Measurements from ENCODE around the gene HPSE2. TPM values are rescaled to one million over a fixed set of nuclear protein-coding genes. Genes with fewer than 3 reads are reported as not detected.
"Not testable (repeated sequence)": the region's sequence is repeated elsewhere in the genome, so short reads cannot be mapped to it uniquely, and the experiment has no call there.

HPSE2 gene
- total and polyA plus RNA-seq, 8 donors = 0.58 to 15.8 (median 2.0) TPM

DNA sequence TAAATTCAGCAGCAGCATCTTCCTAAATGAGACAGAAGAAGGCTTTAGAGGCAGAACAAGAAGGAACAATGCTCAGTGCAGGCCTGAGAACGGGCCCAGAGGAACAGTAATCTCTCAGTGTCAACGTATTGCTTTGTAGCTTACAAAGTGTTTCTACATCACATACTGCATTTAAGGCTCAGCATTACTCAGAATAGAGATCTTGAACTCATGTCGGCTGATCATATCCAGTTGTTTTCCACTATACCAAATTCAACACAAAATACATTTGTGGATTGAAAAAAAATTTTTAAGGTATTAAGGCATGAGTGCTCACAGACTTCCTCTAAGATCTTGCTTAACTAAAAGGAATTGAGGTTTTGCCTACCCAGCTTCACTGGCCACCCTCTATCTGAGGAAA is 325.1 kb downstream of the HPSE2 start:
- no peak overlapping the region for H3K27ac ChIP-seq
- H3K9me3 ChIP-seq = no peaks in the 10 kb centered on the region
- no peaks in the 10 kb centered on the region for H3K4me1 ChIP-seq
- no peak overlapping the region for H3K4me3 ChIP-seq
- no peaks in the 10 kb centered on the region for H3K27me3 ChIP-seq
- DNase-seq = no peak
- H3K36me3 ChIP-seq = no peaks in the 10 kb centered on the region
- TF ChIP-seq, protein P1, sequence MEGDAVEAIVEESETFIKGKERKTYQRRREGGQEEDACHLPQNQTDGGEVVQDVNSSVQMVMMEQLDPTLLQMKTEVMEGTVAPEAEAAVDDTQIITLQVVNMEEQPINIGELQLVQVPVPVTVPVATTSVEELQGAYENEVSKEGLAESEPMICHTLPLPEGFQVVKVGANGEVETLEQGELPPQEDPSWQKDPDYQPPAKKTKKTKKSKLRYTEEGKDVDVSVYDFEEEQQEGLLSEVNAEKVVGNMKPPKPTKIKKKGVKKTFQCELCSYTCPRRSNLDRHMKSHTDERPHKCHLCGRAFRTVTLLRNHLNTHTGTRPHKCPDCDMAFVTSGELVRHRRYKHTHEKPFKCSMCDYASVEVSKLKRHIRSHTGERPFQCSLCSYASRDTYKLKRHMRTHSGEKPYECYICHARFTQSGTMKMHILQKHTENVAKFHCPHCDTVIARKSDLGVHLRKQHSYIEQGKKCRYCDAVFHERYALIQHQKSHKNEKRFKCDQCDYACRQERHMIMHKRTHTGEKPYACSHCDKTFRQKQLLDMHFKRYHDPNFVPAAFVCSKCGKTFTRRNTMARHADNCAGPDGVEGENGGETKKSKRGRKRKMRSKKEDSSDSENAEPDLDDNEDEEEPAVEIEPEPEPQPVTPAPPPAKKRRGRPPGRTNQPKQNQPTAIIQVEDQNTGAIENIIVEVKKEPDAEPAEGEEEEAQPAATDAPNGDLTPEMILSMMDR (IDR thresholded peaks at IDR 0.05) = no peak
- no peak for TF ChIP-seq EP300 (IDR thresholded peaks at IDR 0.05)
- no peak for TF ChIP-seq POLR2AphosphoS5 (IDR thresholded peaks at IDR 0.05)
- TF ChIP-seq POLR2A (IDR thresholded peaks at IDR 0.05) = no peak
- WGBS, 5 donors = 60 to 74% (median 64%) methylated on average over 3 of the region's 3 CpGs
- intact Hi-C loops (cut with DNase I; ENCODE audit: low total_unique reads) = no loop called here

DNA sequence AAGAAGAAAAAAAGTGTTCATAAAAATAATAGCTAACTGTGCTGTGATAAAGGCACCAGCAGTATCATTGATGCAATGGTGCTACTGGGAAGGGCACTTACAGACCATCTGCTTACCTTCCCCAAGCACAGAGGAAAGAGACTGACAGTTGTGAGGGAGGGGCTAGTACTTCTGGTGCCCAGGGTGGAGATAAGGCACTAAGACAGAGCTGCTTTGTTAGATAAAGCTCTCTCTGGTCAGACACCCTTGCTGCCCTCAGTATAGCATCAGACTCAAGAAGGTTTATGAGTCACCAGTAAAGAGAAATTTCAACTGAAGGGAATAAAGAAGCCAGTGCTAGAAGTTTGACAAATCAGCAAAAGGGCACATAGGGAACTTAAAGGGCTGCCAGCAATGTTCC is 325.6 kb downstream of the HPSE2 start:
- no peak overlapping the region for H3K4me3 ChIP-seq
- TF ChIP-seq POLR2A (IDR thresholded peaks at IDR 0.05) (no peak), POLR2AphosphoS5 (IDR thresholded peaks at IDR 0.05) (no peak), EP300 (IDR thresholded peaks at IDR 0.05) (no peak)
- TF ChIP-seq, protein P1 (IDR thresholded peaks at IDR 0.05) = no peak
- no peaks in the 10 kb centered on the region for H3K4me1 ChIP-seq
- H3K36me3 ChIP-seq = no peaks in the 10 kb centered on the region
- H3K27me3 ChIP-seq = no peaks in the 10 kb centered on the region
- H3K27ac ChIP-seq = no peak overlapping the region
- no peak for DNase-seq
- no peaks in the 10 kb centered on the region for H3K9me3 ChIP-seq
- intact Hi-C loops (cut with DNase I; ENCODE audit: low total_unique reads) = no loop called here

DNA sequence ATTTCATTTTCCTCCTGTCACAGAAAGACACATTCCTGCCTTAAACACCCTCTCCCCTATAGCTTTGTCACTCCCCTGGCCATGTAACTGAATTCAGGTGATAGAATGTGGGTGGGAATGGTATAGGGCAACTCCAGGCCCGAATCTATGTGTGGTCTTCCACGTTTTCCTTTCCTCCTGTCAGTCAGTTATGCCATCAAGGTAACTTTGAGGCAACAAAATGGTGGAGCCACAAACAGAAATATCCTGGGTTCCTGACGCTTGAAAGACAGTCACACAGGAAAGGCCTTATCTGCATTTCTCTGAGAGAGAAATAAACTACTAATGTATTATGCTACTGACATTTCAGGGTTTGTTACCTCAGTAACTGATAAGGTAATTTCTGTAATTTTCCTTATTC is 326.8 kb downstream of the HPSE2 start:
- intact Hi-C loops (cut with DNase I; ENCODE audit: low total_unique reads) = no loop called here

DNA sequence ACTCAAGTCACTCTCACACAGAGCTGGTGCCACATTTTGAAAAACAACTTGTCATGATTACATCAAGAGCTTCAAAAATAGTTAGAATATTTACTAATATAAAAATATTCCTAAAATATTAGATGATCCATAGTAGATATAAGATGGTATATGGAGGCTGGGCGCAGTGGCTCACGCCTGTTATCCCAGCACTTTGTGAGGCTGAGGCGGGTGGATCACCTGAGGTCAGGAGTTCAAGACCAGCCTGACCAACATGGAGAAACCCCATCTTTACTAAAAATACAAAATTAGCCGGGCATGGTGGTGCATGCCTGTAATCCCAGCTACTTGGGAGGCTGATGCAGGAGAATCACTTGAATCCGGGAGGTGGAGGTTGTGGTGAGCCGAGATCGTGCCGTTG is 327.4 kb downstream of the HPSE2 start:
- H3K9me3 ChIP-seq; intact Hi-C loops (cut with DNase I; ENCODE audit: low total_unique reads); H3K27ac ChIP-seq; H3K4me3 ChIP-seq; H3K4me1 ChIP-seq; DNase-seq; H3K36me3 ChIP-seq; H3K27me3 ChIP-seq: not testable (repeated sequence)
- WGBS, 5 donors = 88 to 96% (median 93%) methylated on average over 8 of the region's 8 CpGs

More for the DNA sequence above, 326.8 kb downstream of the HPSE2 start:
- TF ChIP-seq POLR2AphosphoS5 (IDR thresholded peaks at IDR 0.05) = no peak
- no peak for TF ChIP-seq POLR2A (IDR thresholded peaks at IDR 0.05)
- no peak for TF ChIP-seq EP300 (IDR thresholded peaks at IDR 0.05)
- TF ChIP-seq, protein P1 (IDR thresholded peaks at IDR 0.05) = no peak
- no peak for DNase-seq
- H3K4me1 ChIP-seq = no peaks in the 10 kb centered on the region
- no peak overlapping the region for H3K27ac ChIP-seq
- 49 to 69% (median 65%) methylated on average over 3 of the region's 3 CpGs for WGBS, 5 donors
- no peak overlapping the region for H3K4me3 ChIP-seq
- no peaks in the 10 kb centered on the region for H3K36me3 ChIP-seq
- H3K27me3 ChIP-seq = no peaks in the 10 kb centered on the region
- H3K9me3 ChIP-seq = no peaks in the 10 kb centered on the region

DNA sequence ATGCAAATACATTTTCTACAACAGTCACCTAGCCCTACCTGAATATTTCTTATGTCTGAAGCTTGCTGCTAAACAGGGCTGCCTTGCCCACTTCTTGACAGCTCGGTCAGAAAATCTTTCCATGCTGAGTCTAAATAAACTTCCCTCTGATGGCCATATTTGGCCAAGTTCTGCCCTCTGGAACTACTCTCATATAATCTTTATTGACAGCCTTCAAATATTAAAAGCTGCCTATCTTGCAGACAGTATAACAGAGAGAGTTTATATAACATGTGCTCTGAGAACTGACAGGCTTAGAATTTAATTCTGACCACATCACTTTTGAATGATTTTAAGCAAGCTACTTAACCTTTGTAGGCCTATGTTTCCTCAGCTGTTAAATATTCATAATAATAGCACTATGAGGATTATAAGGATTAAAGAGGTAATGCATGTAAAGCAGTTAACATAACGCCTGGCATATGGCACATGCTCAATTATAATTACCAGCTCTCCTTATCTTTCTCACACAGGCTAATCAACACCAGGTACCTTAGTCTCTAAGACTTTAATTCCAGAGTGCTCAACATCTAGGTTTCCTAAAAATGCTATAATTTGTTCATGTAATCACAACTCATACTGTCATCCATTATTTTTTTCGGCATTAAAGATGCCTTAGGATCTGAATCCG is 334.1 kb downstream of the HPSE2 start:
- no peak for DNase-seq

More for the DNA sequence above, 334.1 kb downstream of the HPSE2 start:
- TF ChIP-seq EP300 (IDR thresholded peaks at IDR 0.05) (no peak), POLR2AphosphoS5 (IDR thresholded peaks at IDR 0.05) (no peak), POLR2A (IDR thresholded peaks at IDR 0.05) (no peak)
- TF ChIP-seq, protein P1 (IDR thresholded peaks at IDR 0.05) = no peak
- H3K27me3 ChIP-seq = no peaks in the 10 kb centered on the region
- H3K4me3 ChIP-seq = no peak overlapping the region
- H3K27ac ChIP-seq = no peak overlapping the region
- no peaks in the 10 kb centered on the region for H3K4me1 ChIP-seq
- no peaks in the 10 kb centered on the region for H3K9me3 ChIP-seq
- intact Hi-C loops (cut with DNase I; ENCODE audit: low total_unique reads) = no loop called here
- no peaks in the 10 kb centered on the region for H3K36me3 ChIP-seq
- 60 to 75% (median 63%) methylated on average over 4 of the region's 4 CpGs for WGBS, 5 donors
